Mammary microvascular endothelial cell (primary cell): ENCODE data around the gene C1orf167. TPM values are rescaled to one million over a fixed set of nuclear protein-coding genes. Genes with fewer than 3 reads are reported as not detected.

ENCODE experiments used
- total RNA-seq: library from RNA; depleted of rRNA; stranded (reverse); fragments of >200 nt; gene quantifications from 2 replicates; pipeline ENCODE4 v1.2.3, GENCODE V29; 2015

The C1orf167 gene, protein sequence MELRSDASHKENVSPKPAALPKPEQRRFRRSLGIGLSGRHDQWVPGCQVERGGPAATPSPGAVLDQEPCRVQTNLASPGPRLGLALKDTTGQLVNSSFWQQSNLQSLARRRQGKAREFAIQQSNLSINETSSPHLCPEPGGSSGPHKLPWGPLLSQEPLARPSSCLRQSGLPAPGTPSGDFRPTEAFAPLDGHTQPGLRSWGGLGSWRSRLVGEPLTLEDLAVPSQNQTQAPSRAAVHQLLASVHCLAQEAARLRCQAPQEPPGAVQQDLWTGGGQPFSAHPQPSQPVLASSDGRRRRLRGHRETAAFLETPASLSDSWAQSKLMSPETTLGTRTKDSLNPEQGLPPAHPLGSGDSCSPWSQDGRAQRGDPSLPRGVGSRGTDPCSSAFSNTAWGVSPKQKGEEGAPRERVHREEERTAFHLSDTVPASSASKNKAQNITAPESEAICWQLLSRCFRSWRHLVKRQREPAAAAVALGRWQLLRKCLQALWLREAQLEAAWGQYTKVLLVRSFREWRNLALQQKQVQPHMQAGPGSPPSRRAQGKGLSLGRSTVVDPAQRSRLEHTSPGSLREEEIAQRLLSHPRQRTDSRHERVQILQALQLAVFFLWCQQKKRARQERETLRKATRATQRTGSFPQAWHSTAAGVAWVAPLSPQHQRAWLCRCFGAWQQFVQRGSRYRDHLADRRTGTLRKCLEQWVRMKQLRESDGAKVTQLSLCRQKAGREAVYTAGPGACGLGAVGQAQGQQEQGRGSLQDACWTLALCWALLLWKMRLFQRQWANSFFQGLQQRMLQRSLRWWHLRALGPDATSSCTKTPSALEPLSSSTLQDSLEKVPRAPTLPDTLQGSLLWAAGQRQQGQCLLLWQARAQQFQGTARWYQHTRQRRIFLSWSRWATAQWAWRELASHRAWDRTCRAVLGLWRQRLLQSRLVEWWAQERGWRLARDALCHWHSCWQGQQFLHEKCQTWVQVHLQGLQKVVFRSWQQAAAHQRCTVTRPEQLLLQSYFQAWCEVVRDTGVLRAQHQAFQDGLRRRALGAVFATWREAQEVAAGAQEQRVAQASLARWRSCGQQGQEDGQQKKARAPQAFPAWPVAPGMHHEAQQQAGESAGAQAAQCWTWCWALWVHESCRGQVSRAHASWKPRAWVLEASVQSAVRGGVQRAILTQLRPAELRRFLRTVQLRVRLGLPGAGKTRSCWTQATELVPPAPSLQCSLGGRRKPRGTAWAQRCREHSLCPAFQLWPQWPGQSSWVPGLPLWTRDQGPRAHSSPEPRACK (N-terminal part only)
- total RNA-seq: not detected in 2 replicates

GRCh38 chr1:11761988-11762406 is at the start of gene C1orf167:
TSS of gene C1orf167 (plus strand) at chr1:11762193. CDS start at chr1:11764401, 2,208 bp downstream.

DNA sequence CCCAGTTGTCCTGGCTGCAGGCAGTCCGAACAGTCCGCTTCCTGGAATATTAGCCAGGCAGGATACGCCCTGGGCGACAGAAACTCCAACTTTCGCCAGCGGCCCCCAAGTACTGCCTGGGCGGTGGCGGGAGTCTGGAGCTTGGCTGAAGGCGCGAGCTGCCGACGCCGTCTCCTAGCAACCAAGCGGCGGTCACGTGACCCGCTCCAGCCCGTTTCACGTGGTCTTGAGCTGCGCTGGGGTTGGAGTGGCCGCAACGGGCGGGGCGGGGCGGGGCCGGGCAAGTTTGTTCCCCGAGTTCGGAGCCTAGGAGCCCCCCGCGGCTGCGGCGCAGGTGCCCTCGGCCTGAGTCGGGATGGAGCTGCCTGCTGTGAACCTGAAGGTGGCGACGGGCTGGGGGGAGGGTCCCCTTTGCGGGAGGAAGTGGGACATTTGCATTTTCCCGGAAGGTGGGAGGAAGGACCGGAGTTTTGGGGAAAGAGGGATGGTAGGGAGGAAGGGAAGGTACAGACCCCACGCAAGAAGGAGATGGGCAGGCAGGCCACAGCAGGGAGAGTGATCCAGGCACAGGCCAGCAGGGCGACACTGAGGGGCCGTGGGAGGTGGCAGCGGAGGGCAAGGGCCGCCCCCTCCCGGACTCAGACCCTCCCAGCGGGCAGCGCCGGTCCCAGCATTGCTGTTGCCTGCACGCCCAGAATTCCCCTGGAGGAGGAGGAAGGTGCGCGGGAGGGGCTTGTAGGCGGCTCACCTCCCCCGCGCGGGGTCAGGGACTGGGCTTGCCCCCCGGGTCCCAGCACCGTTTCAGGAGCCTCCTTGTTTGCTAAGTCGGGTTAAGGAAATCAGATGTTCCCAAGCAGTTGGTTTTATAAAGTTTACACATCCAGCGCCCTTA is 25.9 kb upstream of the C1orf167 start, which contains the start of gene AGTRAP:
Gene AGTRAP (plus strand): TSS at position 283 of the 892 bp plus-strand sequence. CDS start 73 bp downstream, at position 356.

DNA sequence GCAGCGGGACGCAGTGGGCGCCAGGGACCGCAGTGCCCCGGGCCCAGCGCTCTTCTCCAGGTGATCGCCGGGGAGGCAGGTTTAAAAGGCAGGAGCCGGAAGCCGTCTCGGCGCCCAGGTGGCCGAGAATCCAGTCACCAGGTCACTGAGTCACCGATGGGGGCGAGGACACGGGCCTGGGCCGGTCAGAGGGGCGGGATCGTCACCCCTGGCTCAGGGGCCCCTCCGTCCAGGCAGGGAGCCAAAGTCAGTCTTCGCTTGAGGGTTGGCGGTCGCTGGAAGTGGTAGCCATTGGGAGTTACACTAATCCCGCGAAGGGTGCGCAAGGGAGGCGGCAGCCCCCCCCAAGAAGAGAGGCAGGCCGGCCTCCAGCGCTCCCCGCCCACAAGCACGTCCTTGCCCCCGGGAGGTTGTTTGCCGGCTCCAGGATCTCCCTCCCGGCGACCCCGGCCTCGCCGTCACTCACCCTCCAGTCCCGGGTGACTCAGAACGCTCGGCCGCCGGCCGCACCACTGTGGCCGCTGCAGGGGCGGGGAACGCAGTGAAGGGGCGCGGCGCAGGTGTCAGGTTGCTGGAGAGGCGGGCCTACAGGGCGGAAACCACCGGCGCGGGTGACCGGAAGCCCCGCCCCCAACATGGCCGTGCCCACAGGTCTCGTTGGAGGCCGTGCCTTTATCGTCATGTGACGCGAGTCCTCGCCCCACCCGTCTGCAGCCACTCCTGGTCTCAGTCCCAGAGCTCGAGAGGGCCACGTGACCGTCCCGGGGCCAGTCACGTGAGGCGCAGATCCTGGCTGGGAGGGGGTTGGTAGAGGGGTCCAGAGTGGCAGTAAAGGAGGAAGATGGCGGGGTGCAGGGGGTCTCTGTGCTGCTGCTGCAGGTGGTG is 43.7 kb downstream of the C1orf167 start, which contains the start of the genes CLCN6 and MTHFR:
Gene CLCN6 (plus strand): TSS at position 770 of the 885 bp plus-strand sequence. CDS start 72 bp downstream, at position 842.
Gene MTHFR (minus strand): TSS at position 543 of the 885 bp plus-strand sequence. CDS start 2,848 bp downstream, outside the sequence.

Other genes with a start within 250 kb of the C1orf167 start
- gene FBXO2, start 107.8 kb upstream of the C1orf167 start, total RNA-seq: 0.74 TPM in 1 of 2 replicates, not detected in the other
- gene FBXO44, start 107.3 kb upstream of the C1orf167 start, total RNA-seq: 5.3 and 6.3 TPM in 2 replicates
- 6.2 and 7.4 TPM in 2 replicates for gene FBXO6, start 98.0 kb upstream of the C1orf167 start, total RNA-seq
- gene MAD2L2, start 81.0 kb upstream of the C1orf167 start, total RNA-seq: 43.5 and 49.7 TPM in 2 replicates
- 0.25 and 0.27 TPM in 2 replicates for gene DRAXIN, start 70.5 kb upstream of the C1orf167 start, total RNA-seq
- gene AGTRAP, start 26.1 kb upstream of the C1orf167 start, total RNA-seq: 59.8 and 70.2 TPM in 2 replicates
- gene MTHFR, start 43.8 kb downstream of the C1orf167 start, total RNA-seq: 12.5 TPM in 2 replicates
- 8.0 and 9.5 TPM in 2 replicates for gene CLCN6, start 44.0 kb downstream of the C1orf167 start, total RNA-seq
- gene NPPA, start 85.6 kb downstream of the C1orf167 start, total RNA-seq: not detected in 2 replicates
- 0.47 TPM in 1 of 2 replicates, not detected in the other for gene NPPB, start 96.8 kb downstream of the C1orf167 start, total RNA-seq
- gene KIAA2013, start 164.2 kb downstream of the C1orf167 start, total RNA-seq: 93.5 and 106 TPM in 2 replicates
- gene PLOD1, start 172.5 kb downstream of the C1orf167 start, total RNA-seq: 263 and 339 TPM in 2 replicates
- gene MFN2, start 218.3 kb downstream of the C1orf167 start, total RNA-seq: 84.5 and 86.3 TPM in 2 replicates